GM12872 (cell line): ENCODE data around the gene PCDH9.

Experiments used
- TF ChIP-seq, protein P1 (sequence below): IDR thresholded peaks from 3 replicates; pipeline ENCODE4 v1.5.1; 2011; ENCODE audit warnings: low read depth, mild to moderate bottlenecking, low read length, moderate library complexity; ENCODE audit not compliant: insufficient read depth

The PCDH9 gene

DNA sequence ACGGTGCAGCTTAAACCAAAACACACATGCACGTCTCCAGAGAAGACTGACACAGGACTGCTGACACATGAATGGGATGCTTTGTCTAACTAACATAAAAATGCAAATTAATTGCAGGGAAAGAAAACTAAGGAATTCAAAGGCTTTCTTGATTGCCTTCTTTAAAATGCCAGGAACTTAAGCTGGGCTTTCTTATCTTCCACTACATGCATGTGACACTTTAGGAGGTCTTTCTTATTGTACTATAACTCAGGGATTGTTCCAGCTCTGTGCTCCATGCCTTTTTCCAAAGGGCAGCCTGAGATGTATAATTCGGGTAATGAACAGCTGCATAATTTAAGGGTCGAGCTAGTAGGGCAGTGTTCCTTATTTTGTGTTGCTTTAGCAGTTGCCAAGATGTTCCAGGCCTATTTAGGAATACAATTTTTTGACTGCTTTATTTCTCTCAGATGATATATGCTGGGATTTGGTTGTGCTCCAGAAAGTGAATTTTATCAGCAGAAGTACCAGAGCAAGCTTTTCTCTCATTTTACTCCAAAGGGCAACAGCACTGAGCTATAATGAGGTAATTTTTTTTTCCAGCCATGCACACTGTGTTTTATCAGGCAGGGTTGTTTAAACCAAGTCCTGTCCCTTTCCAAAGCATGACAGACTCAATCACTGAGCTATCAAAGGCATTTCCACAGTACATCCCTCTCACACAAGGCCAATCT, 885.2 kb downstream of the PCDH9 start:
- TF ChIP-seq, protein P1, sequence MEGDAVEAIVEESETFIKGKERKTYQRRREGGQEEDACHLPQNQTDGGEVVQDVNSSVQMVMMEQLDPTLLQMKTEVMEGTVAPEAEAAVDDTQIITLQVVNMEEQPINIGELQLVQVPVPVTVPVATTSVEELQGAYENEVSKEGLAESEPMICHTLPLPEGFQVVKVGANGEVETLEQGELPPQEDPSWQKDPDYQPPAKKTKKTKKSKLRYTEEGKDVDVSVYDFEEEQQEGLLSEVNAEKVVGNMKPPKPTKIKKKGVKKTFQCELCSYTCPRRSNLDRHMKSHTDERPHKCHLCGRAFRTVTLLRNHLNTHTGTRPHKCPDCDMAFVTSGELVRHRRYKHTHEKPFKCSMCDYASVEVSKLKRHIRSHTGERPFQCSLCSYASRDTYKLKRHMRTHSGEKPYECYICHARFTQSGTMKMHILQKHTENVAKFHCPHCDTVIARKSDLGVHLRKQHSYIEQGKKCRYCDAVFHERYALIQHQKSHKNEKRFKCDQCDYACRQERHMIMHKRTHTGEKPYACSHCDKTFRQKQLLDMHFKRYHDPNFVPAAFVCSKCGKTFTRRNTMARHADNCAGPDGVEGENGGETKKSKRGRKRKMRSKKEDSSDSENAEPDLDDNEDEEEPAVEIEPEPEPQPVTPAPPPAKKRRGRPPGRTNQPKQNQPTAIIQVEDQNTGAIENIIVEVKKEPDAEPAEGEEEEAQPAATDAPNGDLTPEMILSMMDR = no peak

DNA sequence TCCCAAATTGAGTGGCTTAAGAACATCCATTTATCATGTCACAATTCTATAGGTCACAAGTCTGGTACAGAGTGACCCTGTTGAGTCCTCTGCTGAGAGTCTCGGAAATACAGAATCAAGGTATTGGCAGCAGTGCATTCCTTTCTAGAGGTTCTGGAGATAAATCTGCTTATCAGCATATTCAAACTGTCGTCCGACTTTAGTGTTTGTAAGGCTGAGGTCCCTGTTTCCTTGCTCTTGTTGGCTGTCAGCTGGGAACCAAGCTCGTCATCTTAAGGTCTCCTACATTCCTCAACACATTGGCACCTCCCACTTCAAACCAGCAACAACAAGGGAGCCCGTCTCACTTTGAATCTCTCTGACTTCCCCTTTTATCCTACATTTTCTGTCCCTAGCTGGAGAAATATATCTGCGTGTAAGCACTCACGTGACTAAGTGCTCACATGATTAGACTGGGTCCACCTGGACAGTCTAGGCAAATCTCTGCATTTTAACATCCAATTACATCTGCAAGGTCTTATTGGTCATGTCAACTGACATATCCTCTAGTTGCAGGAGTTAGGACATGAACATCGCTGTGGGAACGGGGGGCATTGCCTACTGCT, 886.8 kb downstream of the PCDH9 start:
- TF ChIP-seq, protein P1 = no peak

DNA sequence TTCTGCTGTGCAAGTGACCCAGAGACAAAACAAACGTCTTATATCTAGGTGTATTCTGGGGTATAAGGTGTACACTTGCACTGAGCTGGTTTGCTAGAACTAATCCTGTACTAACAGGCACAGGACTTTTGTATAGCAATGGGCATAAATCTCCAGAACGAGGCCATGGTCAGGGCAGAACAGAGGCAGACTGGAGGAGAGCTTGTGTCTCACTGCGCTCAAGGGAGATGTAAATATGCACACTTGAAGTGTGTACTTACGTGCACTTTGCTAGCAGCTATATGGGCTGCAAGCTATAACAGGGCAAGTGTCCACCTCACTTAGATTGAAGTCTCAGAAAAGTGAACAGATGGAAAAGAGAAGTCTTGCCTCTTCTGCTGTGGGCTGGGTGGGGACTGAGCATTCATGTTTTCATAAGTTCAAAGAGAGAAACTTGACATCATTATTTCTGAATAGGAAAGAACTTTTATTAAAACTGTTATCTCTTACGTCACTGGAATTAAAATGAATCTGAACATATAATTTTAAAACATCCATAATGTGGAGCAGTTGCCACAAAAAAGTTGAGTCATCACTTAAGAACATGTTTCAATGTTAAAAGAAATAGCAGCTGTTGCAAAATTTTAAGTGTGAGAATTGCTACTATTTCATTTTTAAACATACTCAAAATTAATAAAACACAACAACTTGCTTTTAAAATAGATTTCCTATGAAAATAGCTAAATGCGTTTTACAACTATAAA, 888.3 kb downstream of the PCDH9 start:
- TF ChIP-seq, protein P1 = no peak

DNA sequence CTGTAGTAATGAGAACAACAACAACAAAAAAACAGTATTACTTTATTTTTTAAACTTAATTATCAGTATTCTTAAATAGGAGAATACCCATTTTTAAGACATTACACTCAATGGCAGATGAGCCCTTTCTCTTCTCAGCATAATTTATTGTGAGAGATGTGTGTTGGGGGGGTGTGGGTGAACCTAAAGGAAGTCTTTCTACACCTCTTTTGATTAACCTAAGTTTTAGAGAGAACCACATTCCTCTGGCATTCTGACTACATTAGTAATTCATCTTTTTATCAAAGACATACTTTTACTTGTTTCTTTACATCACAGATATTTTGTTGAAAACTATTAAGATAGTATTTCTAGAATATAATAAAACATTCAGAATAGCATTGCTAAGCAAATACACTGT, 890.9 kb downstream of the PCDH9 start:
- TF ChIP-seq, protein P1 = no peak

DNA sequence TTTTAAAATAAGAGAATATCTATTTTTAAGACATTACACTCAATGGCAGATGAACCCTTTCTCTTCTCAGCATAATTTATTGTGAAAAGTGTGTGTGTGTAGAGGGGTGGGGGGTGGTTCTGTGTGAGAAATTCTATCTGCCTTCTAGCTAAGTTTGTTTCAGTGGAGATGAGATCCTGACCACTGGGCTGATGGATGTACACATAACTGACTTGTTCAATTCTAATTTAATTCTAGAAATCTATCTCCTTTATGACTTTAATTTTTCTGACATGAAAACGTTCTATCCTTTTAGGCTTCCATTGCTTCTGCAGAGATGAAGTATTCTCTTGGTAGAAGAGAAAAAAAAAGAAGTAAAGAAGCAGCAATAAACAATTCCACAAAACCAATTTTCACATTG, 891.6 kb downstream of the PCDH9 start:
- TF ChIP-seq, protein P1 = no peak

DNA sequence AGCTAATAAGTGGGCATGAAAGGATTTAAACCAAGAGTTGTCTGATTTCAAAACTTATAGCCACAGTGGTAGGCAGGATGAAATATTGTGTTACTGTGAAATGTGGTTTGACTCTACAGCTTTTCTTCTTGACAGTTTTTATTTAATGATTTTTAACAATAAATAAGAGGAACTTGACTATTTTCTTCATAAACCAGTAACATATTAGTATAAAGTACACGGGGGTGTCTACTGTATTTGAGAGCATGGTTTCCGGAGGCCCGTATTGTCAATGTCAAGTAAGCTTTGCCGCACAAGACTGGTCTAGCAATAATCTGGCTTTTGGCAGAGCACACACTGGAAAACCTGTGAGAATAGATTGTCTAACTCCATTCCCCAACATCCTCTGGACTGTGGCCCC, 894.5 kb downstream of the PCDH9 start:
- TF ChIP-seq, protein P1 = no peak

DNA sequence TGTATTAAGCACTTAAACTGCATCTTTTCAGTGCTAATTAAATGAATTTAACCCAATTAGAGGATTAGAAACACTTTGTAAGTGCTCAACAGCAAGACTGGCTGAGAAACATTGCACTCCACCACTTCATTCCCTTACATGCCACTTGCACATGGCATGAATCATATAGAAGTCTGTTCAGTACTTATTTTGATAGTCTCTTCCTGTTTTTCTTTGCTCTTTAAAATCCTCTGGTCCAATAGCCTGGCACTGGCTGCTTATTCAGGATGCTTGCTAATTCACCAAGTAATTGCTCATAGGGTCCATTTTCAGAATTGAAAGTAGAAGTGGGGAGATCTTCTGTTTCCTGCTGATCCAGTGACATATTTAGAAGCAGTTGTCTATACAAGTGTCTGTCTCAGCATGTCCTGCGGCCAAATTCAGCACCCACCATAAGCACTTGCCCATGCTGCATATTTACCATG, 900.1 kb downstream of the PCDH9 start:
- TF ChIP-seq, protein P1 = no peak
